ENCODE data around the gene RALGPS2.
"Not testable (repeated sequence)": the region's sequence is repeated elsewhere in the genome, so short reads cannot be mapped to it uniquely, and the experiment has no call there.

GRCh38 chr1:178847919-178848318 is 122.9 kb downstream of the RALGPS2 start:
- TF ChIP-seq CTCF (conservative IDR thresholded peaks at IDR 0.05; ENCODE audit: low read depth in 2 of 2); EZH2 (IDR thresholded peaks at IDR 0.05; ENCODE audit: low read depth, unreplicated experiment); REST (IDR thresholded peaks at IDR 0.05; ENCODE audit: unreplicated experiment); POLR2AphosphoS5 (IDR thresholded peaks at IDR 0.05; ENCODE audit: low read depth): not testable (repeated sequence)

Measured in GM23338 (cell line).